ENCODE measurements around the gene NDUFB8. TPM values are rescaled to one million over a fixed set of nuclear protein-coding genes. Genes with fewer than 3 reads are reported as not detected.

Gene NDUFB8
- total RNA-seq, 2 experiments from 2014 or later, result 209 to 288 TPM

GRCh38 chr10:100565206-100565985, 35.7 kb upstream of the NDUFB8 start:
- H3K36me3 ChIP-seq (ENCODE audit: insufficient read depth, low read length), result no peaks in the 10 kb centered on the region
- intact Hi-C loops (cut with micrococcal nuclease; ENCODE audit: unreplicated experiment), result loop anchor here (10.0 kb wide), 1 partner anchor 309 kb away; no protein-coding TSS in a partner anchor
- no peak overlapping the region for H2AFZ ChIP-seq (ENCODE audit: low read length)
- H4K20me1 ChIP-seq (ENCODE audit: insufficient read depth, low read length), result no peaks in the 10 kb centered on the region
- no peaks in the 10 kb centered on the region for H3K4me1 ChIP-seq (ENCODE audit: insufficient read depth, low read length, poor library complexity, severe bottlenecking)
- no TSS peak for BruUV-seq (replicated peaks)
- H3K4me2 ChIP-seq (ENCODE audit: low read length), result no peak overlapping the region
- TF ChIP-seq EZH2phosphoT487 (IDR thresholded peaks at IDR 0.05; ENCODE audit: borderline replicate concordance, low read depth, low read length), result no peak
- no peak for TF ChIP-seq CTCF (conservative IDR thresholded peaks at IDR 0.05; ENCODE audit: low read length)
- POLR2A ChIA-PET, result interaction anchor here (0.6 kb wide), 1 partner anchor 258 kb away, joined by 3 read pairs; no protein-coding TSS in a partner anchor
- no peak for DNase-seq (ENCODE audit: low spot score)
- H3K9me3 ChIP-seq (ENCODE audit: low read length), result no peaks in the 10 kb centered on the region
- no peak overlapping the region for H3K27ac ChIP-seq (ENCODE audit: low read depth, low read length, poor library complexity, severe bottlenecking)
- no peak overlapping the region for H3K4me3 ChIP-seq (ENCODE audit: low read depth, low read length, poor library complexity, severe bottlenecking)
- CTCF ChIA-PET (ENCODE audit: unreplicated experiment), result no interaction called here
- no peaks in the 10 kb centered on the region for H3K9me2 ChIP-seq (ENCODE audit: insufficient read depth, low read length)
- no peaks in the 10 kb centered on the region for H3K79me2 ChIP-seq (ENCODE audit: insufficient read depth, low read depth, low read length)

GRCh38 chr10:100562008-100562672, 32.5 kb upstream of the NDUFB8 start:
- Histone ChIP-seq H3K36me3 (ENCODE audit: insufficient read depth, low read length) (no peaks in the 10 kb centered on the region; the same call in 1 of the 2 replicates), H3K4me1 (ENCODE audit: insufficient read depth, low read length, poor library complexity, severe bottlenecking) (no peaks in the 10 kb centered on the region), H2AFZ (ENCODE audit: low read length) (no peak overlapping the region), H3K27ac (ENCODE audit: low read depth, low read length, poor library complexity, severe bottlenecking) (no peak overlapping the region), H3K79me2 (ENCODE audit: insufficient read depth, low read depth, low read length) (no peaks in the 10 kb centered on the region), H3K4me2 (ENCODE audit: low read length) (no peak overlapping the region), H3K4me3 (ENCODE audit: low read depth, low read length, poor library complexity, severe bottlenecking) (no peak overlapping the region), H3K9me2 (ENCODE audit: insufficient read depth, low read length) (no peaks in the 10 kb centered on the region), H3K9me3 (ENCODE audit: low read length) (no peaks in the 10 kb centered on the region), H4K20me1 (ENCODE audit: insufficient read depth, low read length) (no peaks in the 10 kb centered on the region)
- BruUV-seq (replicated peaks), result no TSS peak
- intact Hi-C loops (cut with micrococcal nuclease; ENCODE audit: unreplicated experiment), result loop anchor here (10.0 kb wide), 1 partner anchor 313 kb away; no protein-coding TSS in a partner anchor
- ChIA-PET CTCF (ENCODE audit: unreplicated experiment) (no interaction called here), POLR2A (no interaction called here)
- TF ChIP-seq EZH2phosphoT487 (IDR thresholded peaks at IDR 0.05; ENCODE audit: borderline replicate concordance, low read depth, low read length) (no peak), CTCF (conservative IDR thresholded peaks at IDR 0.05; ENCODE audit: low read length) (peak; percentile 44)
- no peak for DNase-seq (ENCODE audit: low spot score)

Data from OCI-LY7 (cell line).